Activated CD8-positive, alpha-beta T cell treated with anti-CD3 and anti-CD28 coated beads for 36 hours (primary cell): Measurements from ENCODE around the gene KPNA1. TPM values are rescaled to one million over a fixed set of nuclear protein-coding genes. Genes with fewer than 3 reads are reported as not detected.

Source experiments
- ATAC-seq: fragments of 200-7000 bp; cut with Tn5 transposase; one replicate; pipeline ENCODE4 v1.10.0; 2021; ENCODE audit warnings: mild to moderate bottlenecking, moderate library complexity
- CTCF ChIA-PET: fragments of 350-600 bp; sonication (Branson Sonifier 250); formaldehyde crosslinking; loops from one replicate; lab custom pipeline; 2021; ENCODE audit warnings: antibody characterized with exemption; lab: Charles Lee
- POLR2A ChIA-PET: fragments of 350-600 bp; sonication (Branson Sonifier 250); formaldehyde crosslinking; loops from one replicate; lab custom pipeline; 2021; ENCODE audit warnings: antibody characterized with exemption; lab: Charles Lee
- DNase-seq: peaks from one replicate; pipeline ENCODE4 v3.0.0-alpha.2; 2020
- H3K27ac Mint-ChIP-seq: one replicate; pipeline ENCODE4 v1.8.0; 2021; ENCODE audit warnings: mild to moderate bottlenecking, mixed read lengths
- H3K27me3 Mint-ChIP-seq: one replicate; pipeline ENCODE4 v1.8.0; 2021; ENCODE audit warnings: mixed read lengths
- H3K36me3 Mint-ChIP-seq: one replicate; pipeline ENCODE4 v1.8.0; 2021; ENCODE audit warnings: low read depth, mixed read lengths
- H3K4me1 Mint-ChIP-seq: one replicate; pipeline ENCODE4 v1.8.0; 2021; ENCODE audit warnings: low read depth, mixed read lengths
- H3K4me3 Mint-ChIP-seq: one replicate; pipeline ENCODE4 v1.8.0; 2021; ENCODE audit warnings: mild to moderate bottlenecking, moderate library complexity, mixed read lengths
- H3K9me3 Mint-ChIP-seq: one replicate; pipeline ENCODE4 v1.8.0; 2021; ENCODE audit warnings: mixed read lengths
- intact Hi-C: fragments of 100-400 bp; cut with micrococcal nuclease; formaldehyde crosslinking; loops from one replicate; pipeline ENCODE4 v1.10.0; 2022
- total RNA-seq, 2 experiments: library from RNA; stranded (reverse); gene quantifications; one replicate each; pipeline ENCODE4 v1.2.3, GENCODE V29; 2021
- TF ChIP-seq, protein P1 (sequence below): fragments of 200-600 bp; IDR thresholded peaks from one replicate; pipeline ENCODE4 v1.8.0; 2022; ENCODE audit warnings: antibody characterized with exemption, mild to moderate bottlenecking

Gene KPNA1
- total RNA-seq, 2 experiments from 2014 or later = 46.6 to 47.4 TPM

DNA sequence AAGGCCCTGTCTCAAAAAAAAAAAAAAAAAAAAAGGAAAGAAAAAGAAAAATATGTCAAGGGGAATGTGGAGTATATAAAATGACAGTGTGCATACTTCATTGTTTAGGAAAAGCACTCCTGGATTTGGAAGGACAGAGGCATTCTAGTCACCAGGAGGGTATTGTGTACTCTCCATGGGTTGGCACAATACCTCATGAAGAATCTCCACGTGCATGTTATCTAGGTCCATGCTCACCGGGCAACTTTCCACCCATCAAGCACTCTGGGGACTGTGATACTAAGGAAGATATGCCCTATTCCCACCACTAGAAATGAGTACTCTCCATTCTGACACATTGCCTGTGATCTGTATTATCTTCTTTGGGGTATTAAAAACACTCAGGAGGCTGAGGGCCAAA lies 15.4 kb upstream of the KPNA1 start:
- H3K27ac Mint-ChIP-seq = no peak overlapping the region
- H3K9me3 Mint-ChIP-seq = no peaks in the 10 kb centered on the region
- intact Hi-C loops = no loop called here
- ATAC-seq (no peak), DNase-seq (no peak)
- ChIA-PET CTCF (no interaction called here), POLR2A (no interaction called here)
- TF ChIP-seq, protein P1, sequence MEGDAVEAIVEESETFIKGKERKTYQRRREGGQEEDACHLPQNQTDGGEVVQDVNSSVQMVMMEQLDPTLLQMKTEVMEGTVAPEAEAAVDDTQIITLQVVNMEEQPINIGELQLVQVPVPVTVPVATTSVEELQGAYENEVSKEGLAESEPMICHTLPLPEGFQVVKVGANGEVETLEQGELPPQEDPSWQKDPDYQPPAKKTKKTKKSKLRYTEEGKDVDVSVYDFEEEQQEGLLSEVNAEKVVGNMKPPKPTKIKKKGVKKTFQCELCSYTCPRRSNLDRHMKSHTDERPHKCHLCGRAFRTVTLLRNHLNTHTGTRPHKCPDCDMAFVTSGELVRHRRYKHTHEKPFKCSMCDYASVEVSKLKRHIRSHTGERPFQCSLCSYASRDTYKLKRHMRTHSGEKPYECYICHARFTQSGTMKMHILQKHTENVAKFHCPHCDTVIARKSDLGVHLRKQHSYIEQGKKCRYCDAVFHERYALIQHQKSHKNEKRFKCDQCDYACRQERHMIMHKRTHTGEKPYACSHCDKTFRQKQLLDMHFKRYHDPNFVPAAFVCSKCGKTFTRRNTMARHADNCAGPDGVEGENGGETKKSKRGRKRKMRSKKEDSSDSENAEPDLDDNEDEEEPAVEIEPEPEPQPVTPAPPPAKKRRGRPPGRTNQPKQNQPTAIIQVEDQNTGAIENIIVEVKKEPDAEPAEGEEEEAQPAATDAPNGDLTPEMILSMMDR = no peak
- H3K36me3 Mint-ChIP-seq = peaks cover 33% of the 10 kb centered on the region
- H3K27me3 Mint-ChIP-seq = no peaks in the 10 kb centered on the region
- H3K4me3 Mint-ChIP-seq = no peak overlapping the region
- H3K4me1 Mint-ChIP-seq = peaks cover 31% of the 10 kb centered on the region

- Mint-ChIP-seq H3K36me3 (no peaks in the 10 kb centered on the region), H3K27me3 (peaks cover 2% of the 10 kb centered on the region), H3K4me3 (no peak overlapping the region), H3K27ac (no peak overlapping the region), H3K9me3 (no peaks in the 10 kb centered on the region), H3K4me1 (no peaks in the 10 kb centered on the region)
- DNase-seq (no peak), ATAC-seq (no peak)
- TF ChIP-seq, protein P1 = no peak
- ChIA-PET CTCF (interaction anchor here (0.6 to 1.5 kb wide), 2 partner anchors 153 to 156 kb away, joined by 3 to 4 read pairs; no protein-coding TSS in a partner anchor), POLR2A (no interaction called here)
- intact Hi-C loops = no loop called here
Observed at GRCh38 chr3:122523317-122523716, 8.6 kb upstream of the KPNA1 start.

GRCh38 chr3:122520861-122521260 lies 6.1 kb upstream of the KPNA1 start:
- Mint-ChIP-seq H3K4me3 (no peak overlapping the region), H3K27ac (no peak overlapping the region), H3K4me1 (no peaks in the 10 kb centered on the region), H3K36me3 (no peaks in the 10 kb centered on the region), H3K27me3 (peaks cover 2% of the 10 kb centered on the region), H3K9me3 (no peaks in the 10 kb centered on the region)
- ChIA-PET POLR2A (no interaction called here), CTCF (no interaction called here)
- intact Hi-C loops = no loop called here
- TF ChIP-seq, protein P1 = no peak
- ATAC-seq = no peak
- no peak for DNase-seq

DNA sequence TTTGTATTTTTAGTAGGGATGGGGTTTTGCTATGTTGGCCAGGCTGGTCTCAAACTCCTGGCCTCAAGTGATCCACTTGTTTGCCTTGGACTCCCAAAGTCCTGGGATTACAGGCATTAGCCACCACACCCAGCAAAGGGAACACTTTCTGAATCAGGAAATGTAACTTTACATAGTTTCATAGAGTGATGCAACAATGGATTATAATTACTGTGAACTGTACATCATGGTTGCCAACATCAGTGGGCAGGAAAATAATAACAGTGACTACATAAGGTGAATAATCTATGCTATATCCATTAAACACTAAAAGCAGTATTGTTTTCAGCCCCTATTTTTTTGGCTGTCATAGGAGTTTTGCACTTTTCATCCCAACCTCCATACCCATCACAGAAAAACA lies 5.0 kb upstream of the KPNA1 start:
- TF ChIP-seq, protein P1 = no peak
- H3K36me3 Mint-ChIP-seq = no peaks in the 10 kb centered on the region
- H3K27ac Mint-ChIP-seq = no peak overlapping the region
- ATAC-seq = no peak
- H3K9me3 Mint-ChIP-seq = no peaks in the 10 kb centered on the region
- peaks cover 3% of the 10 kb centered on the region for H3K4me1 Mint-ChIP-seq
- POLR2A ChIA-PET = interaction anchor here (0.6 kb wide), 1 partner anchor 985 kb away, joined by 4 read pairs; no protein-coding TSS in a partner anchor
- H3K4me3 Mint-ChIP-seq = no peak overlapping the region
- intact Hi-C loops = no loop called here
- peaks cover 2% of the 10 kb centered on the region for H3K27me3 Mint-ChIP-seq
- CTCF ChIA-PET = interaction anchor here (0.7 kb wide), 1 partner anchor 78 kb away, joined by 3 read pairs; no protein-coding TSS in a partner anchor
- no peak for DNase-seq

- TF ChIP-seq, protein P1 = no peak
- H3K27me3 Mint-ChIP-seq = peaks cover 2% of the 10 kb centered on the region
- intact Hi-C loops = no loop called here
- H3K36me3 Mint-ChIP-seq = peaks cover 3% of the 10 kb centered on the region
- no peak for DNase-seq
- POLR2A ChIA-PET = interaction anchor here (1.0 to 1.4 kb wide), 4 partner anchors 9 to 164 kb away, joined by 3 to 4 read pairs (median 3); partner anchors contain the start of gene PARP14
- CTCF ChIA-PET = interaction anchor here (0.8 to 1.6 kb wide), 4 partner anchors 11 to 124 kb away, joined by 3 to 4 read pairs (median 3); no protein-coding TSS in a partner anchor
- H3K4me3 Mint-ChIP-seq = no peak overlapping the region
- no peak for ATAC-seq
- peaks cover 13% of the 10 kb centered on the region for H3K4me1 Mint-ChIP-seq
- no peak overlapping the region for H3K27ac Mint-ChIP-seq
- no peaks in the 10 kb centered on the region for H3K9me3 Mint-ChIP-seq
Observed at GRCh38 chr3:122516846-122517360, 2.2 kb upstream of the KPNA1 start.
